ENCODE data around the gene ITGAV. TPM values are rescaled to one million over a fixed set of nuclear protein-coding genes. Genes with fewer than 3 reads are reported as not detected.

The ITGAV gene
- total RNA-seq, 1 donor from 2014 or later: 251 TPM

GRCh38 chr2:186595219-186595618 is 5.4 kb downstream of the ITGAV start:
- no peak for DNase-seq (ENCODE audit: low read depth)

GRCh38 chr2:186599186-186599778 is 9.4 kb downstream of the ITGAV start:
- no peak overlapping the region for H3K4me3 ChIP-seq (ENCODE audit: low read depth, low read length)
- TF ChIP-seq CTCF (IDR thresholded peaks at IDR 0.05; ENCODE audit: insufficient read depth, low read length, poor library complexity, severe bottlenecking): no peak
- no peaks in the 10 kb centered on the region for H3K27me3 ChIP-seq (ENCODE audit: control insufficient read depth, insufficient read depth, low read length)
- H3K36me3 ChIP-seq (ENCODE audit: control insufficient read depth, insufficient read depth, low read length): peaks cover 1% of the 10 kb centered on the region
- DNase-seq (ENCODE audit: low read depth): no peak

More at GRCh38 chr2:186595219-186595618, 5.4 kb downstream of the ITGAV start:
- Histone ChIP-seq H3K4me3 (ENCODE audit: low read depth, low read length) (no peak overlapping the region), H3K36me3 (ENCODE audit: control insufficient read depth, insufficient read depth, low read length) (no peaks in the 10 kb centered on the region), H3K27me3 (ENCODE audit: control insufficient read depth, insufficient read depth, low read length) (no peaks in the 10 kb centered on the region)
- TF ChIP-seq CTCF (IDR thresholded peaks at IDR 0.05; ENCODE audit: insufficient read depth, low read length, poor library complexity, severe bottlenecking): no peak

- DNase-seq (ENCODE audit: low read depth): no peak
- H3K36me3 ChIP-seq (ENCODE audit: control insufficient read depth, insufficient read depth, low read length): peaks cover 1% of the 10 kb centered on the region
- H3K4me3 ChIP-seq (ENCODE audit: low read depth, low read length): no peak overlapping the region
- TF ChIP-seq CTCF (IDR thresholded peaks at IDR 0.05; ENCODE audit: insufficient read depth, low read length, poor library complexity, severe bottlenecking): no peak
- no peaks in the 10 kb centered on the region for H3K27me3 ChIP-seq (ENCODE audit: control insufficient read depth, insufficient read depth, low read length)
Measured at GRCh38 chr2:186603286-186603685, 13.4 kb downstream of the ITGAV start.

GRCh38 chr2:186605041-186605440 is 15.2 kb downstream of the ITGAV start:
- Histone ChIP-seq H3K36me3 (ENCODE audit: control insufficient read depth, insufficient read depth, low read length) (peaks cover 1% of the 10 kb centered on the region), H3K27me3 (ENCODE audit: control insufficient read depth, insufficient read depth, low read length) (no peaks in the 10 kb centered on the region), H3K4me3 (ENCODE audit: low read depth, low read length) (no peak overlapping the region)
- no peak for DNase-seq (ENCODE audit: low read depth)
- no peak for TF ChIP-seq CTCF (IDR thresholded peaks at IDR 0.05; ENCODE audit: insufficient read depth, low read length, poor library complexity, severe bottlenecking)

- no peak for TF ChIP-seq CTCF (IDR thresholded peaks at IDR 0.05; ENCODE audit: insufficient read depth, low read length, poor library complexity, severe bottlenecking)
- Histone ChIP-seq H3K36me3 (ENCODE audit: control insufficient read depth, insufficient read depth, low read length) (peaks cover 1% of the 10 kb centered on the region), H3K27me3 (ENCODE audit: control insufficient read depth, insufficient read depth, low read length) (no peaks in the 10 kb centered on the region), H3K4me3 (ENCODE audit: low read depth, low read length) (no peak overlapping the region)
- DNase-seq (ENCODE audit: low read depth): no peak
Measured at GRCh38 chr2:186607660-186608324, 17.9 kb downstream of the ITGAV start.

- Histone ChIP-seq H3K36me3 (ENCODE audit: control insufficient read depth, insufficient read depth, low read length) (no peaks in the 10 kb centered on the region), H3K27me3 (ENCODE audit: control insufficient read depth, insufficient read depth, low read length) (no peaks in the 10 kb centered on the region), H3K4me3 (ENCODE audit: low read depth, low read length) (no peak overlapping the region)
- no peak for TF ChIP-seq CTCF (IDR thresholded peaks at IDR 0.05; ENCODE audit: insufficient read depth, low read length, poor library complexity, severe bottlenecking)
- DNase-seq (ENCODE audit: low read depth): no peak
Measured at GRCh38 chr2:186610785-186611184, 20.9 kb downstream of the ITGAV start.
